Measurements from ENCODE around the gene SNAPIN. TPM values are rescaled to one million over a fixed set of nuclear protein-coding genes. Genes with fewer than 3 reads are reported as not detected.

The SNAPIN gene
- 53.6 to 62.1 TPM (median 59.1 TPM) in 5 replicates for total RNA-seq (2022; extraction: Qiagen RNA extraction)

GRCh38 chr1:153658400-153659174 lies at the start of gene SNAPIN:
TSS of gene SNAPIN (plus strand) at chr1:153658703. CDS start at chr1:153658744, 41 bp downstream.

GRCh38 chr1:153612755-153613331 lies 45.7 kb upstream of the SNAPIN start, which contains the start of gene S100A16:
TSS of gene S100A16 (minus strand) at chr1:153613137. CDS start at chr1:153608151, 4,986 bp downstream.

GRCh38 chr1:153616144-153616916 lies 42.2 kb upstream of the SNAPIN start, which contains the start of gene S100A14:
TSS of gene S100A14 (minus strand) at chr1:153616325. CDS start at chr1:153615858, 467 bp downstream.

GRCh38 chr1:153626904-153627714 lies 31.4 kb upstream of the SNAPIN start, which contains the start of gene S100A13:
TSS of gene S100A13 (minus strand) at chr1:153627505. CDS start at chr1:153626472, 1,033 bp downstream.

GRCh38 chr1:153627715-153628626 lies 30.5 kb upstream of the SNAPIN start, which contains the start of gene S100A1:
TSS of gene S100A1 (plus strand) at chr1:153628434. CDS start at chr1:153630522, 2,088 bp downstream.

GRCh38 chr1:153633754-153634665 lies 24.5 kb upstream of the SNAPIN start, which contains the start of gene CHTOP:
TSS of gene CHTOP (plus strand) at chr1:153634066. CDS start at chr1:153636589, 2,523 bp downstream.

GRCh38 chr1:153670859-153671627 lies 12.5 kb downstream of the SNAPIN start, which contains the start of gene ILF2:
TSS of gene ILF2 (minus strand) at chr1:153670993. CDS start at chr1:153670922, 71 bp downstream.

GRCh38 chr1:153678519-153679336 lies 20.2 kb downstream of the SNAPIN start, which contains the start of gene NPR1:
TSS of gene NPR1 (plus strand) at chr1:153678688. CDS start at chr1:153679109, 421 bp downstream.

Other genes with a start within 250 kb of the SNAPIN start
- gene S100A7A, start 242.2 kb upstream of the SNAPIN start, total RNA-seq (2022; extraction: Qiagen RNA extraction), result not detected in 5 replicates
- gene S100A7, start 198.1 kb upstream of the SNAPIN start, total RNA-seq (2022; extraction: Qiagen RNA extraction), result not detected in 5 replicates
- 2,973 to 4,069 TPM (median 3,618 TPM) in 5 replicates for gene S100A6, start 122.7 kb upstream of the SNAPIN start, total RNA-seq (2022; extraction: Qiagen RNA extraction)
- gene S100A5, start 117.8 kb upstream of the SNAPIN start, total RNA-seq (2022; extraction: Qiagen RNA extraction), result 0.64 to 1.2 TPM (median 0.83 TPM) in 5 replicates
- gene S100A4, start 112.9 kb upstream of the SNAPIN start, total RNA-seq (2022; extraction: Qiagen RNA extraction), result 1,517 to 1,961 TPM (median 1,696 TPM) in 5 replicates
- gene S100A3, start 109.4 kb upstream of the SNAPIN start, total RNA-seq (2022; extraction: Qiagen RNA extraction), result 107 to 126 TPM (median 115 TPM) in 5 replicates
- gene S100A2, start 92.9 kb upstream of the SNAPIN start, total RNA-seq (2022; extraction: Qiagen RNA extraction), result 19.0 to 37.7 TPM (median 28.0 TPM) in 5 replicates
- 487 to 581 TPM (median 545 TPM) in 5 replicates for gene S100A16, start 45.6 kb upstream of the SNAPIN start, total RNA-seq (2022; extraction: Qiagen RNA extraction)
- gene S100A14, start 42.4 kb upstream of the SNAPIN start, total RNA-seq (2022; extraction: Qiagen RNA extraction), result 0.14 to 0.82 TPM (median 0.52 TPM) in 5 replicates
- gene S100A13, start 31.2 kb upstream of the SNAPIN start, total RNA-seq (2022; extraction: Qiagen RNA extraction), result 155 to 191 TPM (median 185 TPM) in 5 replicates
- gene S100A1, start 30.3 kb upstream of the SNAPIN start, total RNA-seq (2022; extraction: Qiagen RNA extraction), result 0.61 to 1.1 TPM (median 0.83 TPM) in 5 replicates
- 75.2 to 85.0 TPM (median 76.0 TPM) in 5 replicates for gene CHTOP, start 24.6 kb upstream of the SNAPIN start, total RNA-seq (2022; extraction: Qiagen RNA extraction)
- gene ILF2, start 12.3 kb downstream of the SNAPIN start, total RNA-seq (2022; extraction: Qiagen RNA extraction), result 260 to 307 TPM (median 274 TPM) in 5 replicates
- 1.6 to 2.5 TPM (median 1.9 TPM) in 5 replicates for gene NPR1, start 20.0 kb downstream of the SNAPIN start, total RNA-seq (2022; extraction: Qiagen RNA extraction)
- gene INTS3, start 69.3 kb downstream of the SNAPIN start, total RNA-seq (2022; extraction: Qiagen RNA extraction), result 18.7 to 21.0 TPM (median 20.5 TPM) in 5 replicates
- gene SLC27A3, start 116.7 kb downstream of the SNAPIN start, total RNA-seq (2022; extraction: Qiagen RNA extraction), result 0.84 to 1.8 TPM (median 1.0 TPM) in 5 replicates